Kidney tubule cell (primary cell): ENCODE measurements around the gene IQCK.

ENCODE experiments used
- DNase-seq: peaks from one replicate; pipeline ENCODE4 v3.0.0-alpha.2; 2018; ENCODE audit warnings: low spot score

Gene IQCK

DNA sequence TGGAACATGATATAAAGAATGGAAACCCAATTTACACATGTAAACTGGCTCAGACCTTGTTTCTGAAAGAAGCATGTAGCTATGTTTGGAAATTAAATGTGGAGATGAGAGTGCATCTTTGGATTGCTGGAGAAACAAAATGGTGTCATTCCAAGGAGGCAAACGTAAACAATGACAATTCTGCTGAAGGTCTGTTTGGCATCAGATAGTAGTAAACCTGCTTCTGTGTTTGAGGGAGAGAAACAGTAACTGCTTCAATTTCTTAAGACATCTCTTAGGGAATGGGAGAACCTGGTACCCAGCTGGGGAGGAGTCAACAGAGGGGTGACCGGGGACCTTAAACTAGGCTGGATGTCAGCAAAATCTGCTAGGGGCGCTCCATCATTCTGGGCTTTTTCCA, 143.1 kb downstream of the IQCK start:
- no peak for DNase-seq

DNA sequence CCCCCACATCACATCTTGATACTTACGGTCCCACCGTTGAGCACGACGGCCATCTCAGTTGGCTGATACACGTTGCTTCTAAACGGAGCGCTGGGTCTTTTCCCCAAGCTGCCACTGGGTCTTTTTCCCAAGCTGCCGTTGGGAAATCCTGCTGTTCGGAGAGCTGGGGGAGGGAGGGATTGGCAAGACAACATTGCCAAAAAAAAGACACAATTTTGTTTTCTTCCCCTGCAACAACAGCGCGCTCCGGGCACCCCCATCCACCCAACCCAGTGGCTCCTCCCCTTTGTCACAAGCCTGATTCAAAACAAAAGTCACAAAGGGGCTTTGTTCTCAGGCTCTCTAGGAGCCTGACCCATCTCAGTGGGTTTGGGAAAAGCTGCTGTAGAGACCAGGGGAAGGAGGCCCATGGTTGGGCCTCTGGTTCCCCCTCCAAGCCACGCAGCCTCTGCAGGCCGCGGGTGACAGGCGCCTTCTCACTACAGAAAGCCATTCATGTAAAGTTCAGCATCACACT, 143.8 kb downstream of the IQCK start:
- no peak for DNase-seq

DNA sequence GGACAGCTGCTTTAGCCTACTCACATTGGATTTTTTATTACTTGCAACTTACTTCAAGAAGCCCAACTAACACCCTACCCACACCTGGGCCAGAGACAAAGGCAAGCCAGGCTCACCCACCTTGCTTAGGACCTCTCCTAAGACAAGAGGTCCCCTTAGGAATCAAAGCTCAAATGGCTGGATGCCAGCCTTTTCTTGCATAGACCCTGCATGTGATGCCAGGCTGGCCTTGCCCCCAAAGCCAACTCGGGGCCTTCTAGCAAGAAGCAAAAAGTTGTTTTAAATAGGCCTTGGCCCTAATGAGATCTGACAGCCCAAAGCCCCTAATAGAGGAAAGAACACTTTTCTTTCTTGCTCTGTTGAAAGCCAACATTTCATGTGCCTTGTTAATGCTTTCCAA, 145.9 kb downstream of the IQCK start:
- no peak for DNase-seq

DNA sequence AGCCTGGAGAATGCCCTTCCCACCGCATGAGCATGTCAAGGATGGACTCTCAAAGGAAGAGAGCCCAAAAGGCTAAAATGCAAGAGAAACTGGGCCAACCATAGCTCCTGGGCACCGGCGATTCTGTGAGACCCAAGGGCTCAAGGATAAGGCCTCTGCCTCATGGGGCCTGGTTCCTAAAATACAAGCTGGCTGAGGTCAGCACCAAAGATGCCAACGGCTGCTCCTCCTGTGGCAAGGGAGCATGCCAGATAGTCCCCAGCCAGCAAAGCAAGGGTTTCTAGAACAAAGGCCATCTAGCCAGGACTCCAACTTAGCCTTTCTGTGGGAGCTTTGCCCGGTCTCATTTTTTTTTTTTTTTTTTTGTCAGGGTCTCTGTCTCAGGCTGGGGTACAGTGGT, 146.5 kb downstream of the IQCK start:
- DNase-seq, result no peak

DNA sequence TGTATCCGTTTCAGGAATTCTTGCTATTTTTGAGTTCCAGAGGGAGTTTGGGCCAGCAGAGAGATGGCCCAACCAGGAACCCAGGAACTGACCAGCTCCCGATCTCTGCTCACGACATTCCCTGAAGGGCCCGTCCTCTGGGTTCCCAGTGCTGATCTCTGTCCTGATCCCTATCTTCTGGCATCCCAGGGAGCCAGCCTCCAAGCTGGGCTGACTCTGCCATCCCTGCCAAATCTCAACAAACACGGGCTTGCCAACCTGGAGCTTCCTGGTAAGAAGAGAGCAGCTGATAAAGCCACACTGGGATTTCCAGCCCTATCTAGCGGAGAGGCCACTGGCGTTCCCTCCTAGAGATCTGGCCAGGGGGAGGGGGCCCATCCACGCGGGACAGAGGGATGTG, 150.3 kb downstream of the IQCK start:
- DNase-seq, result no peak

DNA sequence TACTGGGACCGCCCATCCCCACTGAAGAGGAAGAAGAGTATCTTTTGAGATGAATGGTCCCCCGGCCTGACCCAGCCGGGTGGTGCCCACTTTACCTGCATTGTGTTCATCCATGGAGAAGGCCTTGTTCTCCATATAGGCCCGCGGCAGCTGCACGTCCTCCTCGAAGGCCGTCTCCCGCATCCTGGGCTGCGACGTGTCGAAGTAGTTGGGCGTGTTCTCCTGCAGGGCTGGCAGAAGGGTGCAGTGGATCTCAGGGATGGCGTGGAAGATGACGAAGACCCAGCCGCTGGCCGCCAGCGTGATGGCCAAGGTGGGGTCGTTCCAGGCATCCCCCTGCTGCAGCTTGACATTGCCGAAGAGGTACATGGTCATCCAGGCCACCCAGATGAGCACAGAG, 153.7 kb downstream of the IQCK start:
- DNase-seq, result no peak

DNA sequence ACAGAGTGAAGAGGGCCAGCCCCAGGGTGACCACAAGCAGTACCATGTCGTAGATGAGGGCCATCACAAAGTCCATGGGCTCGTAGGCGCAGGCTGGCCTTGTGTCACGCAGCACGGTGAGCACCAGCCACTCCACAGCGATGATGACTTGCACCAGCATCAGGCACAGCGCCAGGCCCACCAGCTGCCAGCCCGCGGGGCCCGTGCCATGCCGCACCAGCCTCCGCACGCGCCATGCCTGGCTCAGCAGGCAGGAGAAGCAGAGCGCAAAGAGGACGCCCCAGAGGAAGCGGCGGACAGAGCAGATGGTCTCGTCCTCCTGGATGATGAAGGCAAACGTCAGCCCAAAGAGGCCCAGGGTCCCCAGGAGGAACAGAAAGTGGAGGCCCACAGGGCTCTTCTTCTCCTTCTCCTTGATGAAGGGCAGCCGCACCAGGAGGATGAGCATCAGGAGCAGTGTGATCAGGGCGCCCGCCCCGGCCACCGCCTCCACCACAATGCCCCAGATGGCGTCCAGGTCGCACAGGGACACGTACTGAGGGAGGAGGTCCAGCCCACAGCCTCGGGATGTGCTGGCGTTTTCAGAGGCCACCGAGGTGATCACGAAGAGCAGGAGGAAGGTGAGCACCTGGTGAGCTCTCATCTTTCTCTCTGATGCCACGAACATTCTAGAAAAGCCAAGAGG, 154.2 kb downstream of the IQCK start:
- no peak for DNase-seq

DNA sequence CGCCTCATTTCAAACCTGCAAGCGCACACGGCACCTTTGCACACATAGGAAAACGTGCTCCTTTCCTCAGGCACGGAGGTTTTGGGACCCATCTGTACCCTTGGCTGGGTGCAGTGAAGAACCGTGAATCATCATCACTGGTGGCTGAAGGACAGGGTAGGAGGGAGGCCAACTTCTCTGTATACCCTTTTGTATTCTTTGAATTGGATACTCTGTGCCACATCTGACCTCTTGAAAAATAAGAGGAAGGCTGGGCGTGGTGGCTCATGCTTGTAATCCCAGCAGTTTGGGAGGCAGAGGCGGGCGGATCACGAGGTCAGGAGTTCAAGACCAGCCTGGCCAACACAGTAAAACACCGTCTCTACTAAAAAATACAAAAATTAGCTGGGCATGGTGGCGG, 154.9 kb downstream of the IQCK start:
- no peak for DNase-seq

DNA sequence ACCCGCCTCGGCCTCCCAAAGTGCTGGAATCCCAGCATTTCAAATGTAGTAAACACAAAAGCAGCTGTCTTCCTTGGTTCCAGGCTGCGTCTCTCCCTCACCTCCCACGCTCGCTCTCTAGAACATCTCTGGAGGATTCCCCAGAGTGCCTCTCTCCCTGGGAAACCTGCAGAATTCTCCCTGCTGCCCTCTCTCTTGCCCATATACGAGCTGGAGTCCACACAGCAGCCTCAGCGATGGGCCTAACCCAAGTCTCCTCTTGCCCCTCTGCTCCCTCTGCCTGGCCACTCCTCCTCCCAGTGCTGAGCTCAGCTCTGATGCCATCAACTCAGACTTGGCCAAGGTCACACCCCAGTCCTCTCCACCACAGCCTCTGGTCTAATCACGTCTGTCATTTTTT, 156.0 kb downstream of the IQCK start:
- no peak for DNase-seq

DNA sequence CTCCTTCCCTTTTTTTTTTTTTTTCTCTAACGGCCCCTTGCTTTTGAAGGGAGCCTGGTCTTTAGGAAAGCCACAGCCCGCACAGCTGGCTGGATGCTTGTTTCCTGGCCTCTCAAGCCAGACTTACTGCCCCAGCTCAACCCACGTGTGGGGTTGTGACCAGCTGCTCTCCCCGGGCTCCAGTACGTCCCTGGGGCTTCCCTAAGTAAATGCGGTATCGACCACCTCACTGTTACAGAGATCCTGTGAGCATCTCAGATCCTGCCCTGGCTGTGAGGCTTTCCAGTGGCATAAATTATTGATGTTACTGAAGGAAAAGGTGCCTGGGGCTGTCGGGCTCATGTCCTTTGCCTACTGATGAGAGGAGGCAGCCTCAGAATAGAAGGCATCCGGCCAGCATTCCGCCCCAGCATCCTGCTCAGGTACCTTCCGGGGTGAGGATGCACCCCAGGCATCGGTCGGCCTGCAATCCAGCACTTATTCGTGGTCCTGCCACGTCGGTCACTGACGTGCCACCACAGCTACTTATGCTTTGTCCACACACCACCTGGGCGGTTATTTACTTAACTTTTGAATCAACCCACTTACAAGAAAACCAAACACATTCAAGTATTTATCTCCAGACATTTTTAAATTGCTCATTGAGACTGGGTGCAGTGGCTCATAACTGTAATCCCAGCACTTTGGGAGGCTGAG, 156.9 kb downstream of the IQCK start:
- DNase-seq, result no peak

DNA sequence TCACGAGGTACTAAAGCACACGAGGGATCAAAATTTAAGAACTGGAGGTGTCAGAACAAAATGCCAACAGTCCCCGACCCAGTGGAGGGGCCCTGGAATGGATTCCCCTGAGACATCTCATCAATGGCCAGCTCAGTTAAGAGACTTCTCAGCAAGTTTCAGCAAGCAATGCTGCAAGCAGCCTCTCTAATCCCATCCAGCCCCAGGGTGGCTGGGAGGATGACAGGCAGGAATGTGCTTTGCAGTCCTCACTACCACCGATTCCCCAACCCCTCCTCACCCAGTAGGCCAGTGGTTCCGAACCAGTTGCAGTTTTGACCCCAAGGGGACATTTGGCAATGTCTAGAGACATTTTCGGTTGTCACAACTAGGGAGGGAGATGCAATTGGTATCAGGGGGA, 157.8 kb downstream of the IQCK start:
- DNase-seq, result no peak

DNA sequence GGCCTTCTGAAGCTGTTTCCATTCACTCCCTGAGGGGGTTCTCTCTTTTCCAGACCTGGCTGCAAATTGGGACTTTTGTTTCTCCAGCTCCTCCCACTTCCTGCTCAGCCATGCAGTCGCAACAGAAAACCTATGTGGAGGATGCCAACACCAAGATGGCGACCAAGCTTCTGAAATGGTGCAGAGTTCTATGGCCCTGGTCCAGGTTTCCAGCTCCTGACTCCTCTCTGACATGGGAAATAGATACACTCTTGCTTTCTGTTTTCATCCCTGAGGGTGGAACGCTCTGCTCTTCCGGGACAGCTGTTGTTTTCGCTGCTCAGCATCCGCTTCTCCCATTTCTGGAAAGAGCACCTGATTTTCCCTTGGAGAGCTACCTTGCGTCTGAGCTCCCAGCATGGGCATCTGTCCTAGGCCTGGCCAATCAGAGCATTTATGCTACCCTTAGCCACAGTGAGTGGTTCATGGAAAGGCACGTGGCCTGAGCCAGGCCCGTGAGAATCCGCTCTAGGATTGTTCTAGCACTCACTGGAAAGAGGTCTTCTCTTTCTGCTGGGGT, 158.5 kb downstream of the IQCK start:
- no peak for DNase-seq

DNA sequence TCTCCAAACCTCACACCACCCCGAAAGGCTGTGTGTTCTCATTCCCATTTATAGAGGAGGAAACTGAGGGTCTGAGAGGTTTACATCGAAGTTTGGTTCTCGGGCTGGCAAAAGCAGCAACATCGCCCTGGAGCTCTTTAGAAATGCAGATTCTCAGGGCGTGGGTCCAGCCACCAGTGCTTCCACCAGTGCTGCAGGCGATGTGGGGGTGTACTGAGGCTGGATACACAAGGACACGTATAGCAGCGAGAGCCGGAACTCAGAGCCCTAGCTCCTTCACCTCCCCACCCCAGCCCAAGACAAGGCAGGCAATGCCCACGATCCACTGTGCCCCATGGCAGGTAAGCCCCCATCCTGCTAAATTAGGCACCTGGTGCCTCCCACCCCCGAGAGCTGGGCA, 160.7 kb downstream of the IQCK start:
- no peak for DNase-seq

DNA sequence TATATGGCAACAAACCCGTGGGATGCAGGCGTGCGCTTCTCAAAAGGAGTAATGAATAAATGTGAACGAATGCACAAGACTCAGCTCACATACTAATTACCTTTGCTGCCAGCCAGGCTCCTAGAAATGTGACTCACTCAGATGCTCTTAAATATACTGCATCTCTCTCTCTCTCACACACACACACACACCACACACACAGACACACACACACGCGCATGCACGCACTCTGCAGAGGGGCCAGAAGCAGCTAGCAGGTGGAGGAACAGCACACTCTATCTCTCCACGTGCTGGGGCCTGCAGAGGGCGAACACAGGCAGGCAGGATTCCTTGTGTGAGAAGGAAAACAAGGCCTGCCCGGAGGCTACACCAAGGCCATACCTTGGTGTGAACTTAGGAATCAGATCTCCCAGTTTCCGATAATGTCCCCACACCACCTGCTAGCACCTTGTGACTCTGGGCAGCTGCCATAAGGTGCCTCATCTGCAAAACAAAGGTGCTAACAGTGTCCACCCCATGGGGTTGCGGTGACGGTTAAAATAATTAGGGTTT, 161.2 kb downstream of the IQCK start:
- DNase-seq, result peak; percentile 66

DNA sequence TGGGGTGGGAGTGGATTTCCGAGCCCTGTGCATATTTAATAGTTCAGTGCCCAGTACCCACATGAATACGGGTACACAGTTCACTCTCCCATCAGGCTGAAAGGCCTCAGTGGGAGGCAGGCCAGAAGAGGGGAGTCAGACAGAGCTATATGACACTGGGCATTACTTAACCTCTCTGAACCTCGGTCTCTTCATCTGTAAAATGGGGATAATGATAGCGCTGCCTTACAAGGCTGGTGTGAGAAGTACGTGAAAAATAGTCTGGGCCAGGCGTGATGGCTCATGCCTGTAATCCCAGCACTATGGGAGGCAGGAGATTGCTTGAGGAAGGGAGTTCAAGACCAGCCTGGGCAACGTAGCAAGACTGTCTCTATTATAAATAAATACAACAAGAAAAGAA, 163.0 kb downstream of the IQCK start:
- DNase-seq, result no peak

DNA sequence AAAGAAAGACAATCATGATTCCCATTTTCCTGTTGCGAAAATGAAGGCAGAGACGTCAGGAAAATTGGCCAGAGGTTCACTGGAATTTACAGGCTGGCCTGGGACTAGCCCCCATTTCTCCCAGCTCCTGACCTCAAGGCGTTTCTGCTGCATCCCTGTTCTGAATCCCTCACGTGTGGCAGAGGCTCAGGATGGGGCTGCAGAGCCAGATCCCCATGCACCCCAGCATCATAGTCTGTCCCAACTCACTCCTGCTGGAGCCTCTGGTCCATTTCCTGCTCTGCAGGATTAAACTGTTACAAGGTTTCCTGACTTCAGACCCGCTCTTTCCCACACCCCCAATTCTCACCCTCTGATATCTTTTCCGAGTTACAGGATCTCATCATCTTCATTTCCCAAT, 163.7 kb downstream of the IQCK start:
- no peak for DNase-seq

DNA sequence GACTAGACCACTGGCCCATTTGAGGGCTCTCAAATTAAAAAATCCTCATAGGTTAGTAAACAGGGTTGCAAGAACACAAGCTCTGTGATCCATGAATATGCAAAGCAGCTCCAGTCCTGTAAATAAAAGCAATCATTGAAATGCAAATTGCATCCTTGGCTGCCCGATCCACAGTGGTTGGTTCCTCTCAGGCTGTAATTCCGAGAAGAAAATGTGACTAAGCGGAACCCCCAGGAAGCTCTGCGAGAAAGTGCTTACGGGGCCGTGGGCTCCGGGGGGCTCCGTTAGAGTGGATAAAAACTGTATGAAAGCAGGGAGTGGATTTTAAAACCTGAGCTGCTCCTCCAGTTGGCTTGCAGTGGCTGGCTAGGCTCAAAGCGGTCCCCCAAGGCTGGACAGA, 164.1 kb downstream of the IQCK start:
- DNase-seq, result no peak

DNA sequence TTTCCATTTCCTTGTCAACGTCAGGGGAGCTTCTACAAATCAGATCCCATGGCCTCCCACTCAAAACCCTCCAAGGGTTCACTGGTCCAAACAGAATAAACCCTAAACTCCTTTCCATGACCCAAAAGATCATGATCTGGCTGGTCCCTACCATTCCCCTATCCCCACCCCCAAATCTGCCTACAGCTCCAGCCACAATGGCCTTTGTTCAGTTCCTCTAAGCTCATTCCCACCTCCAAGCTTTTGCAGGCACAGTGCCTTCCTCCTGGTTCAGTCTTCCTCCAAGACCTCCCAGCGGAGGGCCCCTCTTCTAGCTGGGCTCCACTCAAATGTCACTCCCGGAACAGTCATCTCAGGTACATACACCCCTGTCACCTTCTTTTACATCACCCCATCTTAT, 164.6 kb downstream of the IQCK start:
- DNase-seq, result no peak

DNA sequence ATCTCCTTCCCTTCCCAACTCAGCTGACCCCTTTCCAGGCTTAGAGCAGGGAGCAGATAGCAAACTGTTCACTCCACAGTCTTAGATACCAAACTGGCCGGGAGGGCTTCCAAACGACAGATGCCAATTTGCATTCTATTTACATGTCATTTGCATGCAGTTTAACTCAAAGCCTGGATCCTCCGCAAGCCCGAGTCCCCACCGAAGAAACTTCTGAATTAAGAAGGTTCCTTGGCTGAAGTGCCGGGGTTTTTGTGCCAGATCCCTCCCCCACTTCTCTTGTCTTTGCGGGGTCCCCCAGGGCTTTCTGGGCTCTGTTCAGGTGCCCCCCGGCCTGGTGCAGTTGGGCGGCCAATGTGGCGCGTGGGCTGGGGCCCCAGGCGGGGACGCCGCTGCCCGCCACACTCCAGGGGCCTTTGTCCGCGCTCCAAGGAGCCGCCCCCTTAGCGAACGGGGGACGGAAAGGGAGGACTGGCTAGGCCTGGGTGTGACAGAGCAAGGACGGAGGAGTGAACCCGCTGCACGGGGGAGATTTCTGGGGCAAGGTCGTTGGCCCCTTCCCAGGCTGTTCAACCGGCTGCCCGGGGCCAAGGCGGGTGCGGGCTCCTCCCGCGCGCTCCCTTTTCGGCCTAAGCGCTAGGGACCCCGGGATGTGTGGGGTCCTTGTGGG, 165.4 kb downstream of the IQCK start:
- no peak for DNase-seq

DNA sequence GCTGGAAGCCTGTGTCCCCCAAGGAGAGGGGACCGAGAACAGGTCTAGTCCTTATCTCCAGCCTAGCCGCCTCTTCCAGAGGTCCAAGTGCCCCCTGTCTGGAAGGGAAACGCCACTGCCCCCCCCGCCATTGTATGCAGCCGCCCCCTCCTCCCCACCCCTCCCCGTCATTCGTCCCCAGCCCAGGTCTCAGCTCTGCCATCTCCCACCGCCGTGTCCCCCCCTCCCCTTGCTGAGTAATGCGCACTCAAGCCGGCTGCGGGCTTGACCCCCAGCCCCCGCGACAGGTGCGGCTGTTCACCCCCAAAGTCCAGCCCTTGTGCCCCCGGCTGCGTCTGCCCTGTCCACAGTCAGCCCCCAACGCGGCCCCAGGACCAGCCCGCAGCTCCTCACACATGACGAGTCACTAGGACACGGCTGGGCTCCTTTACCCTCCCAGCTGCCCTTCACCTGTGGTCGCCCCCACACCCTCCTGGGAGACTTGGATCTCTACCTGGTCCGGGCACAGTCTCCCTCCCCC, 166.0 kb downstream of the IQCK start:
- DNase-seq, result peak; percentile 10

DNA sequence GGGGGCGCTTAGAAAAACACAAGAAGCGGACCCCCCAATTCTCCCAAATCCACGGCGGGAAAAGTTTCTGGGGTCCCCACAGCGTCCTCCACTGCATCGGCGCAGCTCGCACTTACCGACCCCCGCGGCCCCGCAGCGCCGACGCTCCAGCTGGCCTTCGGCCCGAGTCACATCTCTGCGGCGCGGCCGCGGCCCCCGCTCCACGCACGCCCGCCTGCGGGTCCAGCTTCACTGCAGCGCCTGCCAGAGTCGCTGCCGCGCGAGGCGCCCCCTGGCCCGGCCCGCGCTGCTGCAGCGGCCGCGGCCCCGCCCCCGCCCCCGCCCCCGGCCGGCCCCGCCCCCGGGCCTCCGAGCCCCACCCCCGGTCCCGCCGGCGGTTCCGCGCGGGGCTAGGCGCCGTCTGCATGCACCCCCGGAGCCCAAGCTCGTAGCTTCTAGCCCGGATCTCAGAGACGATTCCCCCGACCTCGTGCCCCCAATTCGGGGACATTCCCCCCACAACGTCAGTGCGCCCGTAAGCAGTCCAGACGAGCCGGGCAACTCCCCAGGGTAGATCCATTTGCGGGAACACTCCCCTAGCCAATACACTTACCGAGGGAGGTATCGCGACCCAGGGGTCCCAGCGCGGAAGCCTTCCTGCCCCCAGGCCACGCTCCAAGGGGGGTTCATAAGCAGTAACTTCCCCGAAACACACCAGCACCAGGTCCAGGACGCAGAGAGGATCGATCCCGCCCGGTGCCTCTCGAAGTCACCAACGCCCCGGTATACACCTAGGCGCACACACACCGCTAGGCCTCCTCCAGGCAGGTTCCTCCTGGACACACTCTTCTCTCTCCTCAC, 166.8 kb downstream of the IQCK start, which contains the start of gene GPRC5B:
Gene GPRC5B (minus strand): TSS at position 238 of the 840 bp plus-strand sequence. CDS start 12,003 bp downstream, outside the sequence.
- peak; percentile 19 for DNase-seq
